ENCODE results near the gene CANT1. TPM values are rescaled to one million over a fixed set of nuclear protein-coding genes. Genes with fewer than 3 reads are reported as not detected.

Gene CANT1
- total RNA-seq, 2 donors from 2014 or later = 57.5 to 61.8 TPM

GRCh38 chr17:79041723-79042420, 32.3 kb upstream of the CANT1 start:
- TF ChIP-seq, protein P1, sequence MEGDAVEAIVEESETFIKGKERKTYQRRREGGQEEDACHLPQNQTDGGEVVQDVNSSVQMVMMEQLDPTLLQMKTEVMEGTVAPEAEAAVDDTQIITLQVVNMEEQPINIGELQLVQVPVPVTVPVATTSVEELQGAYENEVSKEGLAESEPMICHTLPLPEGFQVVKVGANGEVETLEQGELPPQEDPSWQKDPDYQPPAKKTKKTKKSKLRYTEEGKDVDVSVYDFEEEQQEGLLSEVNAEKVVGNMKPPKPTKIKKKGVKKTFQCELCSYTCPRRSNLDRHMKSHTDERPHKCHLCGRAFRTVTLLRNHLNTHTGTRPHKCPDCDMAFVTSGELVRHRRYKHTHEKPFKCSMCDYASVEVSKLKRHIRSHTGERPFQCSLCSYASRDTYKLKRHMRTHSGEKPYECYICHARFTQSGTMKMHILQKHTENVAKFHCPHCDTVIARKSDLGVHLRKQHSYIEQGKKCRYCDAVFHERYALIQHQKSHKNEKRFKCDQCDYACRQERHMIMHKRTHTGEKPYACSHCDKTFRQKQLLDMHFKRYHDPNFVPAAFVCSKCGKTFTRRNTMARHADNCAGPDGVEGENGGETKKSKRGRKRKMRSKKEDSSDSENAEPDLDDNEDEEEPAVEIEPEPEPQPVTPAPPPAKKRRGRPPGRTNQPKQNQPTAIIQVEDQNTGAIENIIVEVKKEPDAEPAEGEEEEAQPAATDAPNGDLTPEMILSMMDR (conservative IDR thresholded peaks at IDR 0.05) = no peak
- peaks cover 23% of the 10 kb centered on the region for H3K27me3 Mint-ChIP-seq (ENCODE audit: insufficient read depth)

GRCh38 chr17:79041041-79041570, 31.5 kb upstream of the CANT1 start:
- Histone ChIP-seq H3K9ac (ENCODE audit: extremely low read depth, low read length, poor library complexity, severe bottlenecking) (no peak overlapping the region), H3K27me3 (ENCODE audit: control insufficient read depth, insufficient read depth, low read length, poor library complexity, severe bottlenecking) (peaks cover 4% of the 10 kb centered on the region), H3K27ac (ENCODE audit: low read depth, low read length) (no peak overlapping the region), H3K36me3 (ENCODE audit: control insufficient read depth, insufficient read depth, low read length) (no peaks in the 10 kb centered on the region), H3K4me3 (ENCODE audit: low read length) (no peak overlapping the region), H3K4me1 (ENCODE audit: control insufficient read depth, insufficient read depth, low read length) (no peaks in the 10 kb centered on the region), H3K9me3 (ENCODE audit: control insufficient read depth, low read length) (no peaks in the 10 kb centered on the region)
- Mint-ChIP-seq H3K27me3 (ENCODE audit: insufficient read depth) (peaks cover 23% of the 10 kb centered on the region), H3K27ac (no peak overlapping the region), H3K4me3 (no peak overlapping the region), H3K36me3 (ENCODE audit: low read depth) (no peaks in the 10 kb centered on the region), H3K9me3 (no peaks in the 10 kb centered on the region), H3K4me1 (no peaks in the 10 kb centered on the region)
- DNase-seq = no peak
- TF ChIP-seq, protein P1 (conservative IDR thresholded peaks at IDR 0.05) = no peak
- 85 to 89% methylated on average over 6 to 13 of the region's 13 CpGs for WGBS, 2 experiments (ENCODE audit: insufficient coverage in 1 of 2, insufficient read length in 1 of 2)

More at GRCh38 chr17:79041723-79042420, 32.3 kb upstream of the CANT1 start:
- Histone ChIP-seq H3K4me3 (ENCODE audit: low read length) (no peak overlapping the region), H3K27me3 (ENCODE audit: control insufficient read depth, insufficient read depth, low read length, poor library complexity, severe bottlenecking) (peaks cover 4% of the 10 kb centered on the region), H3K4me1 (ENCODE audit: control insufficient read depth, insufficient read depth, low read length) (no peaks in the 10 kb centered on the region), H3K36me3 (ENCODE audit: control insufficient read depth, insufficient read depth, low read length) (no peaks in the 10 kb centered on the region), H3K9ac (ENCODE audit: extremely low read depth, low read length, poor library complexity, severe bottlenecking) (no peak overlapping the region), H3K9me3 (ENCODE audit: control insufficient read depth, low read length) (no peaks in the 10 kb centered on the region), H3K27ac (ENCODE audit: low read depth, low read length) (no peak overlapping the region)
- Mint-ChIP-seq H3K36me3 (ENCODE audit: low read depth) (no peaks in the 10 kb centered on the region), H3K9me3 (no peaks in the 10 kb centered on the region), H3K27ac (no peak overlapping the region), H3K4me1 (no peaks in the 10 kb centered on the region), H3K4me3 (no peak overlapping the region)
- 82 to 87% methylated on average over 19 to 29 of the region's 29 CpGs for WGBS, 2 experiments (ENCODE audit: insufficient coverage in 1 of 2, insufficient read length in 1 of 2)
- no peak for DNase-seq

DNA sequence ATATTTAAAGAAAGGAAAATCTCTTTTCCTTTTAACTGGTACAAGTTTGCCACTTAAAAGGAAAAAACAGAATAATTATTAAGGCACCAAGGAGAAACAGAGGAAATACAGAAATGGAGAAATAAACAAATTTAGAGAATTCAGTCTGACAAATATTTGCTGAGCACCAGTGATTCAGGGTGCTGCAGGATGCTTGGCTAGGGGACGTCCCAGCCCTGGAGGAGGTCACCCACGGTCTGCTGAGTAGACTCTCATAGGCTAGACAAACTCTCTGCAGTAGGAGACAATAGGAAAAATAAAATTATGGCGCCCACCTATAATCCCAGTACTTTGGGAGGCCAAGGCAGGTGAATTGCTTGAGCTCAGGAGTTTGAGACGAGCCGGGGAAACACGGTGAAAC, 30.3 kb upstream of the CANT1 start:
- no peak overlapping the region for H3K4me3 Mint-ChIP-seq
- no peak overlapping the region for H3K27ac Mint-ChIP-seq
- H3K4me3 ChIP-seq (ENCODE audit: low read length) = no peak overlapping the region
- H3K4me1 ChIP-seq (ENCODE audit: control insufficient read depth, insufficient read depth, low read length) = no peaks in the 10 kb centered on the region
- no peaks in the 10 kb centered on the region for H3K36me3 ChIP-seq (ENCODE audit: control insufficient read depth, insufficient read depth, low read length)
- H3K4me1 Mint-ChIP-seq = no peaks in the 10 kb centered on the region
- WGBS, 2 experiments (ENCODE audit: insufficient coverage in 1 of 2, insufficient read length in 1 of 2) = 83 to 100% methylated on average over 1 to 6 of the region's 6 CpGs
- H3K27me3 Mint-ChIP-seq (ENCODE audit: insufficient read depth) = peaks cover 25% of the 10 kb centered on the region
- peaks cover 4% of the 10 kb centered on the region for H3K27me3 ChIP-seq (ENCODE audit: control insufficient read depth, insufficient read depth, low read length, poor library complexity, severe bottlenecking)
- H3K9me3 ChIP-seq (ENCODE audit: control insufficient read depth, low read length) = no peaks in the 10 kb centered on the region
- H3K9ac ChIP-seq (ENCODE audit: extremely low read depth, low read length, poor library complexity, severe bottlenecking) = no peak overlapping the region
- H3K9me3 Mint-ChIP-seq = no peaks in the 10 kb centered on the region
- H3K36me3 Mint-ChIP-seq (ENCODE audit: low read depth) = no peaks in the 10 kb centered on the region
- no peak overlapping the region for H3K27ac ChIP-seq (ENCODE audit: low read depth, low read length)
- no peak for DNase-seq
- TF ChIP-seq, protein P1 (conservative IDR thresholded peaks at IDR 0.05) = no peak

All from endodermal cell (in vitro differentiated cells).